ENCODE measurements around the gene ABCC9.

Gene ABCC9

GRCh38 chr12:21850419-21850818 lies 90.8 kb downstream of the ABCC9 start:
- Histone ChIP-seq H3K9me2 (replicated peaks; ENCODE audit: insufficient read depth, low read length) (no peaks in the 10 kb centered on the region), H2AFZ (ENCODE audit: low read depth, low read length, severe bottlenecking) (no peak overlapping the region), H3K4me2 (ENCODE audit: low read depth, low read length, poor library complexity, severe bottlenecking) (no peak overlapping the region), H4K20me1 (ENCODE audit: low read depth, low read length) (no peaks in the 10 kb centered on the region), H3K79me2 (ENCODE audit: insufficient read depth, low read length) (no peaks in the 10 kb centered on the region), H3K9ac (ENCODE audit: low read length) (no peak overlapping the region), H3K27me3 (ENCODE audit: low read length) (no peaks in the 10 kb centered on the region), H3K36me3 (ENCODE audit: low read length) (no peaks in the 10 kb centered on the region), H3K27ac (ENCODE audit: low read depth, low read length) (no peak overlapping the region), H3K4me3 (ENCODE audit: insufficient read depth, low read length, poor library complexity, severe bottlenecking) (no peak overlapping the region), H3F3A (ENCODE audit: insufficient read depth) (no peaks in the 10 kb centered on the region), H3K9me3 (ENCODE audit: insufficient read depth, low read length) (no peaks in the 10 kb centered on the region)
- TF ChIP-seq EZH2phosphoT487 (conservative IDR thresholded peaks at IDR 0.05; ENCODE audit: low read length), result no peak
- TF ChIP-seq, protein P1, sequence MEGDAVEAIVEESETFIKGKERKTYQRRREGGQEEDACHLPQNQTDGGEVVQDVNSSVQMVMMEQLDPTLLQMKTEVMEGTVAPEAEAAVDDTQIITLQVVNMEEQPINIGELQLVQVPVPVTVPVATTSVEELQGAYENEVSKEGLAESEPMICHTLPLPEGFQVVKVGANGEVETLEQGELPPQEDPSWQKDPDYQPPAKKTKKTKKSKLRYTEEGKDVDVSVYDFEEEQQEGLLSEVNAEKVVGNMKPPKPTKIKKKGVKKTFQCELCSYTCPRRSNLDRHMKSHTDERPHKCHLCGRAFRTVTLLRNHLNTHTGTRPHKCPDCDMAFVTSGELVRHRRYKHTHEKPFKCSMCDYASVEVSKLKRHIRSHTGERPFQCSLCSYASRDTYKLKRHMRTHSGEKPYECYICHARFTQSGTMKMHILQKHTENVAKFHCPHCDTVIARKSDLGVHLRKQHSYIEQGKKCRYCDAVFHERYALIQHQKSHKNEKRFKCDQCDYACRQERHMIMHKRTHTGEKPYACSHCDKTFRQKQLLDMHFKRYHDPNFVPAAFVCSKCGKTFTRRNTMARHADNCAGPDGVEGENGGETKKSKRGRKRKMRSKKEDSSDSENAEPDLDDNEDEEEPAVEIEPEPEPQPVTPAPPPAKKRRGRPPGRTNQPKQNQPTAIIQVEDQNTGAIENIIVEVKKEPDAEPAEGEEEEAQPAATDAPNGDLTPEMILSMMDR (IDR thresholded peaks at IDR 0.05; ENCODE audit: insufficient read depth, low read length, poor library complexity, severe bottlenecking), result no peak

GRCh38 chr12:21849878-21850277 lies 91.3 kb downstream of the ABCC9 start:
- Histone ChIP-seq H2AFZ (ENCODE audit: low read depth, low read length, severe bottlenecking) (no peak overlapping the region), H3K9ac (ENCODE audit: low read length) (no peak overlapping the region), H3K4me3 (ENCODE audit: insufficient read depth, low read length, poor library complexity, severe bottlenecking) (no peak overlapping the region), H3K79me2 (ENCODE audit: insufficient read depth, low read length) (no peaks in the 10 kb centered on the region), H3K27me3 (ENCODE audit: low read length) (no peaks in the 10 kb centered on the region), H3K9me2 (replicated peaks; ENCODE audit: insufficient read depth, low read length) (no peaks in the 10 kb centered on the region), H3K36me3 (ENCODE audit: low read length) (no peaks in the 10 kb centered on the region), H4K20me1 (ENCODE audit: low read depth, low read length) (no peaks in the 10 kb centered on the region), H3K9me3 (ENCODE audit: insufficient read depth, low read length) (no peaks in the 10 kb centered on the region), H3K27ac (ENCODE audit: low read depth, low read length) (no peak overlapping the region), H3K4me2 (ENCODE audit: low read depth, low read length, poor library complexity, severe bottlenecking) (no peak overlapping the region), H3F3A (ENCODE audit: insufficient read depth) (no peaks in the 10 kb centered on the region)
- TF ChIP-seq, protein P1 (IDR thresholded peaks at IDR 0.05; ENCODE audit: insufficient read depth, low read length, poor library complexity, severe bottlenecking), result no peak
- no peak for TF ChIP-seq EZH2phosphoT487 (conservative IDR thresholded peaks at IDR 0.05; ENCODE audit: low read length)

DNA sequence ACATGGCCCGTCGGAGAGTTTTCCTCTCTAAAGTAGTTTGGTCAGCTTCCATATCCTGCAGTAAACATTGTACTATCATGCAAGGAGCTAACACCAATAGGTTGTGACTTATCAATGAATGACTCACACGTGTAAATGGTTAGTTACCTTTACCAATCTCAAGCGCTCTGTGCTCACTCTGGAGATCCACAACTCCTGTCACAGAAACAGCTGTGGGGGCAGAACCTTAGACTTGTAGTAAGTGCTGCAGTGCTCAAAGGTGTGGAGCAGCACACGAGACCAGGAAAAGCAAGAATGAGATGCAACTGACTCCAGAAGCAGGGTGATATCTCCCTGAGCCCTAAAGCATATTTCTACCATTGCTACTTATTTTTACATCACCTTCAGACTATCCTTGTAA lies 93.0 kb downstream of the ABCC9 start:
- Histone ChIP-seq H3K79me2 (ENCODE audit: insufficient read depth, low read length) (no peaks in the 10 kb centered on the region), H2AFZ (ENCODE audit: low read depth, low read length, severe bottlenecking) (no peak overlapping the region), H3K36me3 (ENCODE audit: low read length) (no peaks in the 10 kb centered on the region), H3K27ac (ENCODE audit: low read depth, low read length) (no peak overlapping the region), H3K9me2 (replicated peaks; ENCODE audit: insufficient read depth, low read length) (no peaks in the 10 kb centered on the region), H4K20me1 (ENCODE audit: low read depth, low read length) (no peaks in the 10 kb centered on the region), H3K9me3 (ENCODE audit: insufficient read depth, low read length) (no peaks in the 10 kb centered on the region), H3K4me3 (ENCODE audit: insufficient read depth, low read length, poor library complexity, severe bottlenecking) (no peak overlapping the region), H3K9ac (ENCODE audit: low read length) (no peak overlapping the region), H3K4me2 (ENCODE audit: low read depth, low read length, poor library complexity, severe bottlenecking) (no peak overlapping the region), H3K27me3 (ENCODE audit: low read length) (no peaks in the 10 kb centered on the region), H3F3A (ENCODE audit: insufficient read depth) (no peaks in the 10 kb centered on the region)
- TF ChIP-seq, protein P1 (IDR thresholded peaks at IDR 0.05; ENCODE audit: insufficient read depth, low read length, poor library complexity, severe bottlenecking), result no peak

DNA sequence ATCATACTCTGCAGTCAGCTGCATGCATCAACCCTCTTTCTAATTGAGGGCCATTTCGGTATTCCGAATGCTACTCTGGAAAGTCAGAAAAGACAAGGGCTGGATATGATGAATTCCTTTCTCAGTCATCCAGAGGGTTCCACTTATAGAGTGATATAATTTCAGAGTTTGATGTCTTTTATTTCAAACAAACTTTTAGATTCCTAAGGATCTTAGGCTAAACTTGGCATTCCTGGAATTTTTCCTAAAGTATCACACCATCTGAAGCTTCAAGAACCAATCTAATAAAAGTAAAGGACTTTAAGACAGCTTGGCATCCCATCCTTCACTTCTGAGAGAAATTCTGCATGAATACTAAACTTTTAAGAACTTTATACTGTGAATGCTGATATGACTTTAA lies 97.4 kb downstream of the ABCC9 start:
- no peak overlapping the region for H3K4me2 ChIP-seq (ENCODE audit: low read depth, low read length, poor library complexity, severe bottlenecking)
- no peak overlapping the region for H2AFZ ChIP-seq (ENCODE audit: low read depth, low read length, severe bottlenecking)
- no peaks in the 10 kb centered on the region for H3K27me3 ChIP-seq (ENCODE audit: low read length)
- H3K4me3 ChIP-seq (ENCODE audit: insufficient read depth, low read length, poor library complexity, severe bottlenecking), result no peak overlapping the region
- no peaks in the 10 kb centered on the region for H3K9me3 ChIP-seq (ENCODE audit: insufficient read depth, low read length)
- H3K27ac ChIP-seq (ENCODE audit: low read depth, low read length), result no peak overlapping the region
- TF ChIP-seq, protein P1 (IDR thresholded peaks at IDR 0.05; ENCODE audit: insufficient read depth, low read length, poor library complexity, severe bottlenecking), result no peak
- no peak for TF ChIP-seq EZH2phosphoT487 (conservative IDR thresholded peaks at IDR 0.05; ENCODE audit: low read length)
- H3K9me2 ChIP-seq (replicated peaks; ENCODE audit: insufficient read depth, low read length), result no peaks in the 10 kb centered on the region
- no peak overlapping the region for H3K9ac ChIP-seq (ENCODE audit: low read length)
- no peaks in the 10 kb centered on the region for H4K20me1 ChIP-seq (ENCODE audit: low read depth, low read length)
- no peaks in the 10 kb centered on the region for H3K36me3 ChIP-seq (ENCODE audit: low read length)
- H3F3A ChIP-seq (ENCODE audit: insufficient read depth), result no peaks in the 10 kb centered on the region
- H3K79me2 ChIP-seq (ENCODE audit: insufficient read depth, low read length), result no peaks in the 10 kb centered on the region

Data from SU-DHL-6 (cell line).